ENCODE results near the gene RBM4. TPM values are rescaled to one million over a fixed set of nuclear protein-coding genes. Genes with fewer than 3 reads are reported as not detected.

RBM4 gene
- total RNA-seq, 1 donor from 2014 or later = 72.1 TPM

Other genes starting within 250 kb of the RBM4 start
- not detected for gene NPAS4, start 217.7 kb upstream of the RBM4 start, total RNA-seq
- 58.7 TPM for gene MRPL11, start 199.9 kb upstream of the RBM4 start, total RNA-seq
- gene PELI3, start 171.8 kb upstream of the RBM4 start, total RNA-seq = 8.4 TPM
- 15.8 TPM for gene DPP3, start 158.3 kb upstream of the RBM4 start, total RNA-seq
- 20.9 TPM for gene BBS1, start 128.1 kb upstream of the RBM4 start, total RNA-seq
- 4.0 TPM for gene ZDHHC24, start 92.7 kb upstream of the RBM4 start, total RNA-seq
- not detected for gene ACTN3, start 91.8 kb upstream of the RBM4 start, total RNA-seq
- 51.0 TPM for gene CTSF, start 70.1 kb upstream of the RBM4 start, total RNA-seq
- 0.27 TPM for gene CCDC87, start 45.6 kb upstream of the RBM4 start, total RNA-seq
- 23.5 TPM for gene CCS, start 45.5 kb upstream of the RBM4 start, total RNA-seq
- gene RBM14, start 22.1 kb upstream of the RBM4 start, total RNA-seq = 30.1 TPM
- 14.0 TPM for gene RBM4B, start 39.2 kb downstream of the RBM4 start, total RNA-seq
- 0.95 TPM for gene SPTBN2, start 90.5 kb downstream of the RBM4 start, total RNA-seq
- gene RCE1, start 204.7 kb downstream of the RBM4 start, total RNA-seq = 5.6 TPM
- gene LRFN4, start 218.4 kb downstream of the RBM4 start, total RNA-seq = 24.7 TPM